Measurements from ENCODE around the gene CHERP. TPM values are rescaled to one million over a fixed set of nuclear protein-coding genes. Genes with fewer than 3 reads are reported as not detected.
"Not testable (repeated sequence)": the region's sequence is repeated elsewhere in the genome, so short reads cannot be mapped to it uniquely, and the experiment has no call there.

Gene CHERP
- polyA plus RNA-seq, 3 donors: 28.9 to 30.1 (median 29.4) TPM

DNA sequence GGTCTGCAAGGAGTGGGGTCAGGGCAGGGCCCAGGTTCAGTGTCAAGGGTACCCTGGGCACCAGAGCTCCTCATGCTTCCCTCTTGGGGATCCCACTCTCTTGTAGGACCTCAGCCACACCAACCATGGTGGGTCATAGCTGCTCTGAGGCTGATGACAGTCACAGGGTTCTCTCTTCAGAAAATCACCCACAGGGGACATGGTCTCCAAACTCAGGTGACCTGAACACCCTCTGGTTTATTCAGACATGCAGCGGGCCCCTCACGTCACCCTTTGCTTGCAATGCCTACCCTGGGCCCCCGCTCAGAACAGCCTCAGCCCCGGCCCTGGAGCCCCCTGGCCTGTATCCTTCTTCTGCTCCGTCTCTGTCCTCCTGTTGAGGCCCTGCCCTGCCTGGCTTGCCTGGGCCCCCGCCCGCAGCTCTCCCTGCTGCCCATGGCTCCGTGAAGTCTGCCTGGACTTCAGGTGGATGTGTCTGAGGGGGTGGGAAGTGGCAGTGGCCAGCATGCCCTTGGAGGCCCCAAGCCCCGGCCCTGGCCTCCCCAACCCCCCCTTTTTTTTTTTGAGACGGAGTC lies 20.4 kb downstream of the CHERP start:
- no peak for DNase-seq (ENCODE audit: low read depth in 3 of 3, low spot score in 2 of 3)

DNA sequence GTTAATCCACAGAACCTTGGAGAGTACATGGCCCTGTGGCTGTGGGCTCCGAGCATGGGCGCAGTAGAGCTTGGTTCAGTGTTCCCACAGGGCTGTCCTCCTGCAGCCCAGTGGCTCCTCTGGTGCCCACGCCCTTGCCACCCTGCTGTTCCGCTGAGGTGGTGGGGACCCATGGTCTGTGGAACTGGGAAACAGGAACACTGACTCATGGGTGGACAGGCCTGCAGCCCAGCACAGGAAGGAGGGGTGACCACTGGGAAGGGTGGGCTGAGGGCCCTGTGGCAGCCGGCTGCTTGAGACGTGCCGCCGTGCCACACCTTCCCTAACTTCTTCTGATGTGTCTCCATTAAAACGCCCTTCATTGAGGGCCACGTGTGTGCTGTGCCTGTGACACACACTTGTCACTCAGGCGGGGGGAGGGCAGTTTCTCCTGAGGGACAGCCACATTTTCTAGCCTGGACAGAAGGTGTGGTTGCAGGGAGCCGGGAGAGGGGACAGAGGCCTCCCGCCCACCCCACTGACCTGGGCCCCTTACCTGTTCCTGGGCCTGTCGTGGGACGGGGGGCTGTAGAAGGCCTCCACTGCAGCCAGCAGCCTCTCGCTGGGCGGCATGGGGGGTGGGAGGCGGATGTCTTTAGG lies 21.1 kb downstream of the CHERP start:
- DNase-seq (ENCODE audit: low read depth in 3 of 3, low spot score in 2 of 3): no peak

DNA sequence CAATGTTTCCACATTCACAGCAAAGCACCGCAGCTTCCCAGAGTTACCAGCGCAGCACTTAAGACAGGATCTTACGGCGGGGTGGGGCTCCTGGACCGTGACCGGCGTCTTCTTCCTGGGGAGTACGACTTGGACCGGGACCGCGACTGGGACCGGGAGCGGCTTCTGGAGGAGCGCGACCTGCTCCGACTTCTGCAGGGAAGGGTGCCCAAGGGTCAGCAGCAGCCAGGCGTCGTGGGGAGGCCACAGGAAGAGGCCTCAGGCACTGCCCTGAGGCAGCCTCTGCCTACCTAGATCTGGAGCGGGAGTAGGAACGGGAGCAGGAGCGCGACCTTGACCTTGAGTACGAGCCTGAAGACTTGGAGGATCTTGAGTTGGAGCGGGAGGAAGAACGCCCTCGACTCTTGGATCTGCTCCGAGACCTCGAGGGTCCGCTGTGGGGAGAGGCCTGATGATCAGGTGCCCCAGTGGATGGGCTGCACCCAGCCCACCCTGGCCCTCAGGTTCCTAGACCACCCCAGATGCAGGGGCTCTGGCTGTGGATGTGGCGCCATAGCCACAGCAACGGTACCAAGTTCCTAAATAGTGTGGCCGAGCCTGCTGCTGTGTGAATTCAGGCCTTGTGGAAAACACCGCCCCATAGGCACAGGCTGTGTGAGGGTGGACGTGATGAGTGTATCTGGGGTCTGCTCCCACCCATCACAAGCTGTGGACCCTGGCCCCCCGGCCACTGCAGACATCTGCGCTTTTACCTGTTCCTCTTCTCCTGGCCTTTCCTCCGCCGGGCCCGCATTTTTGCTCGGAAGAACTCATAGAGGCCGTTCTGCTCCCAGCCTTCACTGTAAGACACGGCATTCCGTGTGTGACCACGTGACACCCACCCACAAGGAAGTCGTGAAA lies 21.9 kb downstream of the CHERP start:
- DNase-seq (ENCODE audit: low read depth in 3 of 3, low spot score in 2 of 3): no peak

DNA sequence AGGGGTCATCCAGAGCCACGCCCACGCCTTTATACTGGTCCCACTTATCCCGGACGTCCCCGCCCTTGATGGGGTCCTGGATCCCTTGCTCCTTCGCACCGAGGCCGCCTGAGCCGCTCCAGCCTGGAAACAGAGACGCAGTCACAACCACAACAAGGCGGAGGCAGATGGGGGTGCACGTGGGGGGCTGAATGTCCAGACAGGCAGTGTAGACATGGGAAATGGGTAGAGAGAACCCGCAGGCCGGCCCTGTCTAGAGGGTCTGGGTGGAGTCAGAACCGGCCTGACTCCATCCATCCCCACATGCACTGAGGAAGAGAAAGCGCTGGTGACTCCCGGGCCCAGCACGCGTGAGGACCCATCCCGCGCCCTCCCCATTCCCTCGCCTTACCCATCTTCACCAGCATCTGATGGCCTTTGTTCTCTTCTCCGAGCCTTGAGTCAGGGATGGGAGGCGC lies 23.0 kb downstream of the CHERP start:
- DNase-seq (ENCODE audit: low read depth in 3 of 3, low spot score in 2 of 3): no peak

DNA sequence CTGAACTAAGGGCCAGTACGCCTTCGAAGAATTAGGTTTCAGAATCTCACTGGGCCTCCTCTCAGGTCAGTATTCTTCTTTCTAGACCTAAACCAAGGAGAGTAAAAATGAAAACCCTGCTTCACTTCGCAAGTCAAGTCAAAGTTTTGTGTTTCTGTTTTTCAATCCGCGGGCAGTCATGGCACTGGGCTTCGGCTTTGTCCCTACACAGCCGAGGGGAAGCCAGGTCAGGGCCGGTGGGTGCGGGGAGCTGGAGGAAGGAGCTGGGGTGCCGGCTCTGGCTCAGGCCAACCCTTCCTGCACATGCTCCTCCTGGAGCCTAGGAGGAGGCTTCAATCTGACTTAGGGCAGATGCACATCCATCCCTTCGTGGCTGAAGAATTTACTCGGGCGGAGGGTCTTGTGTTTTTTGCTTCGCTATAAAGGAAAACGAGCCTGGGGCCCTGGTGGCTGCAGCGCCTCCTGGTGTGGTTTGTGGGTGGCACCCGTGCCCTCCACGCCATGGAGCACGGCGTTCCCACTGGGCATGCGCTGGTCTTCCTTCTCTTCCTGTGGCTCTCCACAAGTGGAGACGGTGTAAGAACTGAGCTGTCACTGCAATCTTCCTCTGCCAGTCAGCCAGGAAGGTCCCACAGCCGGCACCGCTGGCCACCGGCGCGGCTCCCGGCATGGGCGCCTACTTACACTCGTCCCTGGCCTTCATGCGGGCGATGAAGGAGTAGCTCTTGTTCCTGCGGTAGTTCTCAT lies 23.6 kb downstream of the CHERP start:
- no peak for DNase-seq (ENCODE audit: low read depth in 3 of 3, low spot score in 2 of 3)

DNA sequence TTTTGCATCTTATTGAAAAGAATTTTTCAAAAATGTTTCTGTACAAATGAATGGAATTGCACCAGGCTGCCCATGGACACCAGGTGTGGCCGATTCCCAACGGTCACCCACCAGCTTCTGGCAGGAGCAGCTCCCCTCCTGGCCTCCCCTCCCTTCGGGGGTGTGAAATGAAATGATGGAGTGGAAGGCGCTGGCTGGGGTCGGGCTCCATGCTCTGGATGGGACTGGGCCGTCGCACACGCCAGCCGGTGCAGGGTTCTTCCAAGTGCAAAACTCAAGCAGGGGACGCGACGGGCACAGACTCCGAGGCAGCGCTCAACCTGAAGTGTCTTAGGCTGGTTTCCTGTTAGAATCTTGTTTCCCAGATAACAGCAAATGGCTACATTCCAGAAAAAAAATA lies 24.2 kb downstream of the CHERP start:
- DNase-seq (ENCODE audit: low read depth in 3 of 3, low spot score in 2 of 3): no peak

DNA sequence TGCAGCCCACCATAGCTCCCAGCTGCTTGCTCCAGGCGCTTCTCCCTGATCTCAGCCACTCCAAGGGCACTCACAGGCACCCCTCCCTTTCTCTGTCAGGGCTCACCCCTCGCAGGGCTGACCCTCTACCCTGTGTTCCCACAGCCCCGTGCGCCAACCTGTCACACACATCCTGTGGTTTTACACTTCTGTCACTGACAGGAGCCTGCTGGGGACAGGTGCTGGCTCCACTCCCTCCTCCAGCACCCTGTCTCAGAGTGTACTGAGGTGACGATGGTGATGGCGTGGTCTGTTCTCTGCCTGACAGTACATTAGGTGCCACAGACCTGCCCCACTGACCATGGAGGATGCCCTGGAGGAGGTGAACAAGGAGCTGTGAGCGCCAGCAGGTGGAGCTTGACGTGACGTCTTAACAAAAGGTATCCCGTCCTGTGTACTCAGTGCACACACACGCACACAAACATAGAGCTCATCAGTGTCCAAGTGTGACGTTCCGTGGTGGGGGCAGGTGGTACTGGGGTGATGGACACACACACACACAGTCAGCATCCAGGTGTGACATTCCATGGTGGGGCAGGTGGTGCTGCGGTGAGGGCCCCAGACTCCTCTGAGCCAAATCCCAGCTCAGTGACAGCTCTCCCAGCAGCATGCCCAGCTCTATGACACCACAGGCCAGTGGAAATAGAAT lies 25.2 kb downstream of the CHERP start:
- no peak for DNase-seq (ENCODE audit: low read depth in 3 of 3, low spot score in 2 of 3)

DNA sequence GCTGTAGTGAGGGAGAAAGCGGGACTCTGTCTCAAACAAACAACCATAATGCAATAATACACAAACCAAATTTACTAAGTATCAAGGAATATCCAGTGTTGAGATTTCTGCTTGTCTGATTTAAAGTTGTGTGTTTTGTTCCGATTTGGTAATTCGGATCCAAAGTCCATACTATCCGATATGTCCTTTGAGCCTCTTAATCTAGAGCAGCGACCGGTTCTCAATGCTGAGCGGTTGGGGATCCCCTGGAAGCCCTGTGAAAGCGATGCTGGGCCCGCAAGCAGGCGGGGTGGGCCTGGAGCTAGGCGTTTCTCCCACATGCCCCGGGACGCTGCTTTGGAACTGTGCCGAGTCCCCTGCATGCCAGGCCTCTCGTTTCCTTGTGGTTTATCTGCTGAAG lies 25.9 kb downstream of the CHERP start:
- no peak for DNase-seq (ENCODE audit: low read depth in 3 of 3, low spot score in 2 of 3)

DNA sequence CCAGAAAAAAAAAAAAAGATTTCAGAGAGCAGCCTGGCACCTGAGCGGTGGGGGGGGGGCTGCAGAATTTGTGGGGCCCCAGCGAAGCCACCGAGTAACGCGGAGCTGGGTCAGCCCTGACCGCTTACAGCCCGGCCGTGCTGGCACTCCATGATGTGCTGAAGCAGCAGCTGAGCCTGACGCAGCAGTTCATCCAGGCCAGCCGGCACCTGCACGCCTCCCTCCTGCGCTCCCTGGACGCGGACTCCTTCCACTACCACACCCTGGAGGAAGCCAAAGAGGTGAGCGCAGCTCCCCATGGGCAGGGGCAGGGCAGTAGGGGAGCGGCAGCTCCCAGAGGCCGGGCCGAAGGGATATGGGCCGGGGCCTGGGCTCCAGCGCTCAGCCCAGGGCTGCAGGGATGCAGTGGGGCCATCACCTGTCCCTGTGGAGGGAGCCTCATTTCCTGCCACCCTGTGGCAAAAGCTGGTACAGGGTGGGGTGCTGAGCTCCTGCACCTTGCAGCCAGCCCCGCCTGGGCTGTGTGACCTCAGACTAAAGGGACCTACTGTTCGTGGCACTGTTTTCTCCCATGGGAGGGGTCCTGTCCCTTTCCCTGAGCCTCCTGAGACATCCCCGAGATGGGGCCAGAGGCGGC lies 27.7 kb downstream of the CHERP start:
- DNase-seq (ENCODE audit: low read depth in 3 of 3, low spot score in 2 of 3): no peak

DNA sequence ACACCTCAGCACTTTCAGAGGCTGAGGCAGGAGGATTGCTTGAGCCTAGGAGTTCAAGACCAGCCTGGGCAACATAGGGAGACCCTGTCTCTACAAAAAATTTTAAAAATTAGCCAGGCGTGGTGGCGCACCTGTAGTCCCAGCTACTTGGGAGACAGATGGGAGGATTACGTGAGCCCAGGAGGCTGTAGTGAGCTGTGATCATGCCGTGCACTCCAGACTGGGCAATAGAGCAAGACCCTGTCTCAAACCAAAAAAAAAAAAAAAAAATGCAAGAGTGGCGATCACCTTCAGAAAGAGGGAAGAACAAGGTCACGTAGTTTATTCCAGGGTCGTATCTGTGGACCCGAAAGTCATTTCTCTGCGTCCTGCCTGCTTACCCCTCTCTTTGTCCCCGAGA lies 29.6 kb downstream of the CHERP start:
- DNase-seq (ENCODE audit: low read depth in 3 of 3, low spot score in 2 of 3): not testable (repeated sequence)

DNA sequence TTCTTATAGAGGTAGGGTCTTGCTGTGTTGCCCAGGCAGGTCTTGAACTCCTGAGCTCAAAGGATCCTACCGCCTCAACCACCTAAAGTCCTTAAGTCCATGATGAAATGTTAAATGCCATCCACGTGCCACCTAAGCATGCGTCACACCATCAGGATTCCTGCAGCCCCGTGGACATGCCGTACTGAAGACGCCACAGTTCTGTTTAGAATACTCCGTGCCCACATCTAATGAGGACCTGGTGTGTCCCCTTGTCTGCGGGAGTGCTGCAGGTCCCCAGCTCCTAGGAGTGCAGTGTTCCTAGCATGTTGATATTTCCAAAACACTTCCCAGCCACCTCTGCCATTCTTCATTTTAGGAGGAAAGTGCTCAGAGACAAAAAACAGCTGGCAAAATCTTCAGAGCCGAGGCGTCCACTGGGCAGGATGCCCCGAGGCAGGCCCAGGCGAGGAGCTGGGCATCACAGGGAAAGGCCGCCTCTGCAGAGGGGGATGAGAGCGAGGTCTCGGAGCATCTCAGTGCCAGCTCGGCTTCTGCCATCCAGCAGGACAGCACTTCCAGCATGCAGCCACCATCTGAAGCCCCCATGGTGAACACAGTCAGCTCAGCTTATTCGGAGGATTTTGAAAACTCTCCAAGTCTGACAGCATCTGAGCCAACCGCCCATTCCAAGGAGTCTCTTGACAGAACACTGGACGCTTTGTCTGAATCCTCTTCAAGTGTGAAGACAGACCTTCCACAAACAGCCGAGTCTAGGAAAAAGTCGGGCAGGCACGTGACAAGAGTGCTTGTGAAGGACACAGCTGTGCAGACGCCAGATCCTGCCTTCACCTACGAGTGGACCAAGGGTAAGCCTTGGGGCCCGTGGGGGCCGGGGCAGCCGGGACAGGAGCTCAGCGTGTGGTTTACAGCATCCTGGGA lies 32.8 kb downstream of the CHERP start:
- no peak for DNase-seq (ENCODE audit: low read depth in 3 of 3, low spot score in 2 of 3)

DNA sequence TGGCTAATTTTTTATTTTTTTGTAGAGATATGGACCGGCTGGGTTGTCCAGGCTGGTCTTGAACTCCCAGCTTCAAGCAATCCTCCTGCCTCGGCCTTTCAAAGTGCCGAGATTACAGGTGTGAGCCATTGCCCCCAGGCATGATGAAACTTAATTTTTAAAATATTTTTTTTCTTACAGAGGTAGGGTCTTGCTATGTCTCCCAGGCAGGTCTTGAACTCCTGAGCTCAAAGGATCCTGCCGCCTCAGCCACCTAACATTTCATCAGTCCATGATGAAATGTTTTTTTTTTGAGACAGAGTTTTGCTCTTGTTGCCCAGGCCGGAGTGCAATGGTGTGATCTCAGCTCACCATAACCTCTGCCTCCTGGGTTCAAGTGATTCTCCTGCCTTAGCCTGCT lies 33.7 kb downstream of the CHERP start:
- DNase-seq (ENCODE audit: low read depth in 3 of 3, low spot score in 2 of 3): no peak

DNA sequence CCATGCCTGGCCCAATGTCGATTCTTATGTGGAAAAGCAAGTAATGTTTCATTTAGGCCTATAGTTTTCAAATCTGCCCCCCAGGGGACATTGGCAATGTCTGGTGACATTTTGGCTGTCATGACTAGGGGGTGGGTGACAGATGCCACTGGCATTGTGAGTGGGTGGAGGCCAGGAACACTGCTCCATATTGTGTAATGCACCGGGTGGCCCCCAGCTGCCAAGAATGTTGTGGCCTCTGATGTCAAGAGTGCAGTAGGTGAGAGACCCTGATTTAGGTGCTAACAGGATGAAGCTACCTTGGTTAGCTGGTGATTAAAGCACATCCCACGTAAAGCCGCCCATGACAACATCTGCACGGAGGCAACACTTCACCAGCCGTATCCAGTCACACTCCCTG lies 35.3 kb downstream of the CHERP start:
- DNase-seq (ENCODE audit: low read depth in 3 of 3, low spot score in 2 of 3): no peak

DNA sequence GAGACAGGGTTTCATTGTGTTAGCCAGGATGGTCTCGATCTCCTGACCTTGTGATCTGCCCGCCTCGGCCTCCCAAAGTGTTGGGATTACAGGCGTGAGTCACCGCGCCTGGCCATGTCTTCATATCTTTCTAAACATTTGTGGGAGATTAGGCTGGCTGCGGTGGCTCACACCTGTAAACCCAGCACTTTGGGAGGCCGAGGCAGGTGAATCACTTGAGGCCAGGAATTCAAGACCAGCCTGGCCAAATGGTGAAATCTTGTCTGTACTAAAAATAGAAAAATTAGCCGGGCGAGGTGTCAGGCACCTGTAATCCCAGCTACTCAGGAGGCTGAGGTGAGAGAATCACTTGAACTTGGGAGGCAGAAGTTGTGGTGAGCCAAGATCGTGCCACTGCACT lies 36.1 kb downstream of the CHERP start:
- not testable (repeated sequence) for DNase-seq (ENCODE audit: low read depth in 3 of 3, low spot score in 2 of 3)

DNA sequence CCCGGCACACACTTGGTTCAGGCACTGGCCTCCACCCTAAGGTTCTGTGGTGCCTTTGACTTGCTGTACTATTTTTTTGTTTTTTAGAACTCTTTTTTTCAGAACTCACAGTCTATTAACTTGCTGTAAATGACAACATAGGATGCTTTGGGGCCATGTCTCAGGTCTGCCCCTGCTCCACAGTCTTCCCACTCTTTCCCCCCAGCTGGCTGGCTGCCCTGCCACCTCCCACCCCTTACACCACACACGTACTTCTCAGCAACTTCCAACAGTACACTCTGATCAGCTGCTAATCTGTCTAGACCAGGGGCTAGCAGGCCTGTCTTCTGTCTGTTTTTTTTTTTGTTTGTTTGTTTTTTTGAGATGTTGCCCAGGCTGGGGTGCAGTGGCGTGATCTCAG lies 38.0 kb downstream of the CHERP start:
- no peak for DNase-seq (ENCODE audit: low read depth in 3 of 3, low spot score in 2 of 3)

DNA sequence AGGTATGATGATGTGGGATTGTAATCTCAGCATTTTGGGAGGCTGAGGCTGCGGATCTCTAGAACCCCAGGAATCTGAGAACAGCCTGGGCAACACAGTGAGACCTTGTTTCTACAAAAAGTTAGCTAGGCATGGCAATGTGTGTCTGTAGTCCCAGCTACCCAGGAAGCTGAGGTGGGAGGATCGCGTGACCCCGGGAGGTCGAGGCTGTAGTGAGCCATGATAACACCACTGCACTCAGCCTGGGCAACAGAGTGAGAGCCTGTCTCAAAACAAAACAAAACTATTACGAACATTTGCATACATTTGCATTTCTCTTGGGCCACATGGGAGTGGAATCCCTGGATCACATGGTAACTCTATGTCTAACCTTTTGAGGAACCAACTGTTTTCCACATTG lies 44.4 kb downstream of the CHERP start:
- no peak for DNase-seq (ENCODE audit: low read depth in 3 of 3, low spot score in 2 of 3)

DNA sequence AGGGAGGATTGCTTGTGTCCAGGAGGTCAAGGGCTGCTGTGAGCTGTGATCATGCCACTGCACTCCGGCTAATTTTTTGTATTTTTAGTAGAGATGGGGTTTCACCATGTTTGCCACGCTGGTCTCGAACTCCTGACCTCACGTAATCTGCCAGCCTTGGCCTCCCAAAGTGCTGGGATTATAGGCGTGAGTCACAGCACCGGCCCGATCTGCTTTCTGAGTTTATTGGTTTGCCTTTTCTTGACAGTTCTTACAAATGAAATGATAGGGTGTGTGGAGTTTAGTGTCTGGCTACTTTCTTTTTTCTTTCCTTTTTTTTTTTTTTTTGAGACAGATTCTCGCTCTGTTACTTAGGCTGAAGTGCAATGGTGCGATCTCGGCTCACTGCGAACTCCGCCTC lies 45.2 kb downstream of the CHERP start:
- no peak for DNase-seq (ENCODE audit: low read depth in 3 of 3, low spot score in 2 of 3)

DNA sequence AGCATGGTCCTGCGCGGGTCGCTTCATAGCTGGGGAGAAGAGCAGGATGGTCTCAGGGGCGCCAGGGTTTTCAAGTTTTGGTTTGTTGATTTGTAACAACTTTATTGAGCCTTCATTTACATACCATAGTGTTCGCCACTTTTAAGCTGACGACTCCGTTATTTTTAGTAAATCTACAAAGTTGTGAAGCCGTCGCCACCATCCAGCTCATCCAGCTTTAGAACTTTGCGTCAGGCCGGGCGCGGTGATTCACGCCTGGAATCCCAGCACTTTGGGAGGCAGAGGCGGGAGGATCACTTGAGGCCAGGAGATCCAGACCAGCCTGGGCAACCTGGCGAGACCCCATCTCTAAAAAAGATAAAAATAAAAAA lies 45.6 kb downstream of the CHERP start:
- peak in 1 of 3 donors; percentile 17 for DNase-seq (ENCODE audit: low read depth in 3 of 3, low spot score in 2 of 3)

DNA sequence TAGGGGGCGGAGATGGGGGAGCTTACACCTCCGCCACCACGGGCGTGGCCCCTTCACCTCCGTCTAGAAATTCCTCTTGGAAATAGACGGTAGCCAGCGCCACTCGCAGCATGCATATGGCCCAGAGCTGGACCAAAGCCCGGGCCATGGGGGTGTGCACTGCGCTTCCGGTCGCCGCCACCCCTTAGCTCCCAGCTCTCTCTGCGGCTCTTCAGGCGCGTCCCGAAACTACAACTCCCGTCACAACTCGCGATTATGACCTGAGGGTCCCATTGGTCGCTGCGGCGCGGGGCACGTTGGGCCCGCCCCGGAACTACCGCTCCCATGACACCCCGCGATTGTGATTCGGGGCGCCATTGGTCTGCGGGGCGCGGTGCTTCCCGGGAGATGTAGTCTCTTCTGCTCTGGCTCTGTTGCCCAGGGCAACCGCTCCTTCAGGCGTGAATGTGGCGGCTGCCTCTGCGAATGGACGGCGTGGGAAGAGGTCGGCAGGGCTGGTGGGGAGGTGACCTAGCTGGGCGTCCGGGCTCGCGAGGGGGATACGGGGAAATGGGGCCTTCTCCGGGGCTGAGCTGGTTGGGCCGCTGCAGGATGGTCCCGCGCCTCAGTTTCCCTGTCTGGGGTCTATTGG lies 46.1 kb downstream of the CHERP start, which contains the start of the genes C19orf44 and CALR3:
C19orf44 (plus strand) TSS at position 413 of the 631 bp plus-strand sequence. CDS start 4,399 bp downstream, outside the sequence.
CALR3 (minus strand) TSS at position 186 of the 631 bp plus-strand sequence; CDS start at position 148, 38 bp downstream.
- peak; percentile 90 to 98 (median 94) for DNase-seq (ENCODE audit: low read depth in 3 of 3, low spot score in 2 of 3)

Measured in right renal cortex interstitium (tissue), 3 donors.